ENCODE results near the gene FGF22. TPM values are rescaled to one million over a fixed set of nuclear protein-coding genes. Genes with fewer than 3 reads are reported as not detected.

FGF22 gene
- total and polyA plus RNA-seq, 2 of the 13 experiments (the other 11 are each of a cell fraction or from before 2014, with no cell fraction given), result 0.24 TPM; not detected in 1

- TF ChIP-seq, protein P1, sequence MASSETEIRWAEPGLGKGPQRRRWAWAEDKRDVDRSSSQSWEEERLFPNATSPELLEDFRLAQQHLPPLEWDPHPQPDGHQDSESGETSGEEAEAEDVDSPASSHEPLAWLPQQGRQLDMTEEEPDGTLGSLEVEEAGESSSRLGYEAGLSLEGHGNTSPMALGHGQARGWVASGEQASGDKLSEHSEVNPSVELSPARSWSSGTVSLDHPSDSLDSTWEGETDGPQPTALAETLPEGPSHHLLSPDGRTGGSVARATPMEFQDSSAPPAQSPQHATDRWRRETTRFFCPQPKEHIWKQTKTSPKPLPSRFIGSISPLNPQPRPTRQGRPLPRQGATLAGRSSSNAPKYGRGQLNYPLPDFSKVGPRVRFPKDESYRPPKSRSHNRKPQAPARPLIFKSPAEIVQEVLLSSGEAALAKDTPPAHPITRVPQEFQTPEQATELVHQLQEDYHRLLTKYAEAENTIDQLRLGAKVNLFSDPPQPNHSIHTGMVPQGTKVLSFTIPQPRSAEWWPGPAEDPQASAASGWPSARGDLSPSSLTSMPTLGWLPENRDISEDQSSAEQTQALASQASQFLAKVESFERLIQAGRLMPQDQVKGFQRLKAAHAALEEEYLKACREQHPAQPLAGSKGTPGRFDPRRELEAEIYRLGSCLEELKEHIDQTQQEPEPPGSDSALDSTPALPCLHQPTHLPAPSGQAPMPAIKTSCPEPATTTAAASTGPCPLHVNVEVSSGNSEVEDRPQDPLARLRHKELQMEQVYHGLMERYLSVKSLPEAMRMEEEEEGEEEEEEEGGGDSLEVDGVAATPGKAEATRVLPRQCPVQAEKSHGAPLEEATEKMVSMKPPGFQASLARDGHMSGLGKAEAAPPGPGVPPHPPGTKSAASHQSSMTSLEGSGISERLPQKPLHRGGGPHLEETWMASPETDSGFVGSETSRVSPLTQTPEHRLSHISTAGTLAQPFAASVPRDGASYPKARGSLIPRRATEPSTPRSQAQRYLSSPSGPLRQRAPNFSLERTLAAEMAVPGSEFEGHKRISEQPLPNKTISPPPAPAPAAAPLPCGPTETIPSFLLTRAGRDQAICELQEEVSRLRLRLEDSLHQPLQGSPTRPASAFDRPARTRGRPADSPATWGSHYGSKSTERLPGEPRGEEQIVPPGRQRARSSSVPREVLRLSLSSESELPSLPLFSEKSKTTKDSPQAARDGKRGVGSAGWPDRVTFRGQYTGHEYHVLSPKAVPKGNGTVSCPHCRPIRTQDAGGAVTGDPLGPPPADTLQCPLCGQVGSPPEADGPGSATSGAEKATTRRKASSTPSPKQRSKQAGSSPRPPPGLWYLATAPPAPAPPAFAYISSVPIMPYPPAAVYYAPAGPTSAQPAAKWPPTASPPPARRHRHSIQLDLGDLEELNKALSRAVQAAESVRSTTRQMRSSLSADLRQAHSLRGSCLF (CRISPR knock-in tag; IDR thresholded peaks at IDR 0.05; ENCODE audit: borderline replicate concordance), result no peak
- TF ChIP-seq KDM2A (CRISPR knock-in tag; IDR thresholded peaks at IDR 0.05; ENCODE audit: borderline replicate concordance, low read depth) (peak; percentile 62), SP5 (CRISPR knock-in tag; IDR thresholded peaks at IDR 0.05; ENCODE audit: borderline replicate concordance, low read depth) (no peak), ZNF263 (CRISPR knock-in tag; IDR thresholded peaks at IDR 0.05) (peak; percentile 62), ZNF3 (CRISPR knock-in tag; IDR thresholded peaks at IDR 0.05) (no peak), GMEB2 (CRISPR knock-in tag; IDR thresholded peaks at IDR 0.05; ENCODE audit: low read depth) (no peak), ZFP1 (CRISPR knock-in tag; IDR thresholded peaks at IDR 0.05) (no peak), HNRNPH1 (optimal IDR thresholded peaks at IDR 0.05; ENCODE audit: low read depth, low read length) (no peak), ZFX (CRISPR knock-in tag; IDR thresholded peaks at IDR 0.05; ENCODE audit: low read depth) (peak; percentile 54; the same call in 1 of the 2 replicates), KLF16 (CRISPR knock-in tag; IDR thresholded peaks at IDR 0.05) (peak in 1 of 2 experiments; percentile 58; a peak in 2 of 4 replicates), ZNF816 (CRISPR knock-in tag; IDR thresholded peaks at IDR 0.05; ENCODE audit: borderline replicate concordance) (peak; percentile 44; the same call in 1 of the 2 replicates)
- TF ChIP-seq, protein P2, sequence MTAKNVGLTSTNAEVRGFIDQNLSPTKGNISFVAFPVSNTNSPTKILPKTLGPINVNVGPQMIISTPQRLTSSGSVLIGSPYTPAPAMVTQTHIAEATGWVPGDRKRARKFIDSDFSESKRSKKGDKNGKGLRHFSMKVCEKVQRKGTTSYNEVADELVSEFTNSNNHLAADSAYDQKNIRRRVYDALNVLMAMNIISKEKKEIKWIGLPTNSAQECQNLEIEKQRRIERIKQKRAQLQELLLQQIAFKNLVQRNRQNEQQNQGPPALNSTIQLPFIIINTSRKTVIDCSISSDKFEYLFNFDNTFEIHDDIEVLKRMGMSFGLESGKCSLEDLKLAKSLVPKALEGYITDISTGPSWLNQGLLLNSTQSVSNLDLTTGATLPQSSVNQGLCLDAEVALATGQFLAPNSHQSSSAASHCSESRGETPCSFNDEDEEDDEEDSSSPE (CRISPR knock-in tag; IDR thresholded peaks at IDR 0.05), result peak; percentile 84
- TF ChIP-seq, protein P3, sequence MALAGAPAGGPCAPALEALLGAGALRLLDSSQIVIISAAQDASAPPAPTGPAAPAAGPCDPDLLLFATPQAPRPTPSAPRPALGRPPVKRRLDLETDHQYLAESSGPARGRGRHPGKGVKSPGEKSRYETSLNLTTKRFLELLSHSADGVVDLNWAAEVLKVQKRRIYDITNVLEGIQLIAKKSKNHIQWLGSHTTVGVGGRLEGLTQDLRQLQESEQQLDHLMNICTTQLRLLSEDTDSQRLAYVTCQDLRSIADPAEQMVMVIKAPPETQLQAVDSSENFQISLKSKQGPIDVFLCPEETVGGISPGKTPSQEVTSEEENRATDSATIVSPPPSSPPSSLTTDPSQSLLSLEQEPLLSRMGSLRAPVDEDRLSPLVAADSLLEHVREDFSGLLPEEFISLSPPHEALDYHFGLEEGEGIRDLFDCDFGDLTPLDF (CRISPR knock-in tag; IDR thresholded peaks at IDR 0.05), result peak; percentile 65; the same call in 1 of the 2 replicates
Observed at GRCh38 chr19:633068-633785, 6.5 kb upstream of the FGF22 start, which contains the start of gene POLRMT (continued).
